Sigmoid colon (tissue), 7 donors: Measurements from ENCODE around the gene MAN2A1. TPM values are rescaled to one million over a fixed set of nuclear protein-coding genes. Genes with fewer than 3 reads are reported as not detected.

ENCODE experiments used
- DNase-seq: peaks from one replicate; pipeline ENCODE4 v3.0.0-alpha.2; 2019
- H3K27ac ChIP-seq, 4 donors: fragments of 200-600 bp; sonication (generic); one replicate each; pipeline ENCODE4 v1.5.1; 2016 to 2019; ENCODE audit warnings: mild to moderate bottlenecking in 1 of 4
- H3K27me3 ChIP-seq, 3 donors: fragments of 200-600 bp; sonication (generic); one replicate each; pipeline ENCODE4 v1.5.1; 2019; ENCODE audit warnings: mild to moderate bottlenecking in 1 of 3
- H3K36me3 ChIP-seq, 4 donors: fragments of 200-600 bp; sonication (generic); one replicate each; pipeline ENCODE4 v1.5.1; 2016 to 2019
- H3K4me1 ChIP-seq, 4 donors: fragments of 200-600 bp; sonication (generic); one replicate each; pipeline ENCODE4 v1.5.1; 2017 to 2019
- H3K4me3 ChIP-seq, 4 donors: fragments of 200-600 bp; sonication (generic); one replicate each; pipeline ENCODE4 v1.5.1; 2017 to 2019; ENCODE audit warnings: mild to moderate bottlenecking in 2 of 4, moderate library complexity in 1 of 4
- H3K9me3 ChIP-seq, 4 donors: fragments of 200-600 bp in 3 of 4; sonication (generic) in 3 of 4; one replicate each; pipeline versions ENCODE4 v1.5.1 to v1.6.1; 2013 to 2019
- EP300 ChIP-seq, 4 donors: sonication (generic); formaldehyde crosslinking; IDR thresholded peaks; one replicate each; pipeline ENCODE4 v1.6.1; 2017; ENCODE audit warnings: antibody characterized with exemption in 4 of 4
- POLR2A ChIP-seq, 2 donors: fragments of 450-650 bp; IDR thresholded peaks; one replicate each; pipeline ENCODE4 v1.6.1; 2016; ENCODE audit warnings: antibody characterized with exemption in 2 of 2, mild to moderate bottlenecking in 2 of 2, moderate library complexity in 2 of 2
- POLR2AphosphoS5 ChIP-seq, 4 donors: sonication (generic); formaldehyde crosslinking; IDR thresholded peaks; one replicate each; pipeline ENCODE4 v1.6.1; 2017; ENCODE audit warnings: antibody characterized with exemption in 4 of 4
- WGBS, 2 donors: extraction: QIAGEN DNeasy Blood & Tissue Kit; methylation state at CpG; one replicate each; pipeline ENCODE4 v1.1.7; 2013; 5-methylcytosine and 5-hydroxymethylcytosine counted together
- intact Hi-C: fragments of 100-400 bp; cut with DNase I; formaldehyde crosslinking; loops from one replicate; pipeline ENCODE4 v1.15.1; 2023
- polyA plus RNA-seq, 3 donors: library from polyadenylated mRNA; stranded (reverse); fragments of 200-250 nt; gene quantifications; one replicate each; pipeline ENCODE4 v1.2.3, GENCODE V29; 2013
- total RNA-seq, 4 donors: library from RNA; depleted of rRNA; stranded (reverse); fragments of >200 nt; gene quantifications; one replicate each; pipeline ENCODE4 v1.1.0, GENCODE V29; 2016
- TF ChIP-seq, protein P1 (sequence below), 4 experiments: fragments of 450-650 bp in 3 of 4; fragments of 200-600 bp in 1 of 4; IDR thresholded peaks; one replicate each; pipeline ENCODE4 v1.5.1; 2016 to 2019; ENCODE audit warnings: antibody characterized with exemption in 4 of 4, mild to moderate bottlenecking in 3 of 4, moderate library complexity in 2 of 4
- donor health status: healthy with polysubstance abuse.
- donor health status: Bipolar disorder and iron deficiency.
- donor health status: healthy.

Gene MAN2A1
- total and polyA plus RNA-seq, 7 donors: 3.6 to 58.4 (median 40.2) TPM

- Histone ChIP-seq H3K4me3 (no peak overlapping the region), H3K36me3 (peaks cover 0 to 15% (median 2%) of the 10 kb centered on the region in 4 donors), H3K27me3 (no peaks in the 10 kb centered on the region), H3K9me3 (no peaks in the 10 kb centered on the region), H3K4me1 (no peaks in the 10 kb centered on the region), H3K27ac (no peak overlapping the region)
- TF ChIP-seq POLR2A (IDR thresholded peaks at IDR 0.05) (no peak), POLR2AphosphoS5 (IDR thresholded peaks at IDR 0.05) (no peak), EP300 (IDR thresholded peaks at IDR 0.05) (no peak)
- TF ChIP-seq, protein P1, sequence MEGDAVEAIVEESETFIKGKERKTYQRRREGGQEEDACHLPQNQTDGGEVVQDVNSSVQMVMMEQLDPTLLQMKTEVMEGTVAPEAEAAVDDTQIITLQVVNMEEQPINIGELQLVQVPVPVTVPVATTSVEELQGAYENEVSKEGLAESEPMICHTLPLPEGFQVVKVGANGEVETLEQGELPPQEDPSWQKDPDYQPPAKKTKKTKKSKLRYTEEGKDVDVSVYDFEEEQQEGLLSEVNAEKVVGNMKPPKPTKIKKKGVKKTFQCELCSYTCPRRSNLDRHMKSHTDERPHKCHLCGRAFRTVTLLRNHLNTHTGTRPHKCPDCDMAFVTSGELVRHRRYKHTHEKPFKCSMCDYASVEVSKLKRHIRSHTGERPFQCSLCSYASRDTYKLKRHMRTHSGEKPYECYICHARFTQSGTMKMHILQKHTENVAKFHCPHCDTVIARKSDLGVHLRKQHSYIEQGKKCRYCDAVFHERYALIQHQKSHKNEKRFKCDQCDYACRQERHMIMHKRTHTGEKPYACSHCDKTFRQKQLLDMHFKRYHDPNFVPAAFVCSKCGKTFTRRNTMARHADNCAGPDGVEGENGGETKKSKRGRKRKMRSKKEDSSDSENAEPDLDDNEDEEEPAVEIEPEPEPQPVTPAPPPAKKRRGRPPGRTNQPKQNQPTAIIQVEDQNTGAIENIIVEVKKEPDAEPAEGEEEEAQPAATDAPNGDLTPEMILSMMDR (IDR thresholded peaks at IDR 0.05): no peak
- 90 to 92% methylated on average over 8 of the region's 8 CpGs for WGBS, 2 donors
- no peak for DNase-seq
- intact Hi-C loops: no loop called here
Observed at GRCh38 chr5:109836280-109836679, 146.6 kb downstream of the MAN2A1 start.

DNA sequence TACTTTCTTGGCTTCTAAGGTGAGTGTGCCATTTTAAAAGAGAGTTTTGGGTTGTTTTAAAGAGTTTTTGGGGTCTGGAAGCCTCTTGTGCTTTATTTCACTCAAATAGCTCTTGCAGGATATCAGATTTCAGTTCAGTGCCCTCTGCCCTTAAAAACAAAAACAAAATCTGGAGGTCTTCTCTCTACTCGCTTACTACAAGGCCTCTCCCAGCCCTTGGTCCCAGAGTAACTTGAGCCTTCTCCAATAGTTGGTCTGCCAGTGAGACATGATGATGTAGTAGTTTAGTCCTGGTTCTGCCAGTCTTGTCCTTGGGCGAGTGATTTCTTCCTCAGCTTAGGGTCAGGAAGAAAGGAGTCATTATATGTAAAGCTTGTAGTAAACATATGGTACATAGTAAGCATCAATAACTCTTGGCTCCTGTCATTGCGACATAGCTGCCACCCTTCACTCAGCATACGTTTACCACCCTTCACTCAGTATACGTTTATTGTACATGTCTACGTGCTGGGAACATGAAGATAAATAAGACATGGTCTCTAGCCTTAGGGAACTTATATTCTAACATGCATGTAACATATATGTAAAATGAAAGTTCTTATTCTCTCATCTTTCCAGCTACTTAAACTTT is 147.6 kb downstream of the MAN2A1 start:
- H3K27ac ChIP-seq: no peak overlapping the region
- H3K9me3 ChIP-seq: no peaks in the 10 kb centered on the region
- no peaks in the 10 kb centered on the region for H3K27me3 ChIP-seq
- H3K4me1 ChIP-seq: no peaks in the 10 kb centered on the region
- DNase-seq: no peak
- WGBS, 2 donors: 96 to 97% methylated on average over 6 of the region's 6 CpGs
- intact Hi-C loops: no loop called here
- TF ChIP-seq POLR2AphosphoS5 (IDR thresholded peaks at IDR 0.05) (no peak), EP300 (IDR thresholded peaks at IDR 0.05) (no peak), POLR2A (IDR thresholded peaks at IDR 0.05) (no peak)
- TF ChIP-seq, protein P1 (IDR thresholded peaks at IDR 0.05): no peak
- peaks cover 0 to 23% (median 2%) of the 10 kb centered on the region in 4 donors for H3K36me3 ChIP-seq
- no peak overlapping the region for H3K4me3 ChIP-seq

DNA sequence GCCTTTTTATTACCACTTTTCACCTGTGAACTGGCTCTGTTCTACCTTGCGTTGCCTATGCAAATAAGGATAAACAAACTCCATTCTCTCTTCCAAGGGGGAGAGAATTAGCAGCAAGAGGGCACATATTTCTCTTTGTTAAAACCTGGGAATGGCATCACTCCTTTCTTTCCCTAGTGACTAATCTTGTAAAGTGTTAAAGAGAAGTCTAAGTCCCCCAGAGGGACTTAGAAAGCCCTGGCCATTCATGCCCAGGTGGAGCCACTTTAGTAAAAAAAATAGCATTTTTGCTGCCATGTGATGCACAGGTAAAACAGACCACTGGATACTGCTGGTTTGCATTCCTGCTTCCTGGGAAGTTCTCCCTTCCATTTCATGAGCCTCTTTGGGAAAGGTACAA is 148.4 kb downstream of the MAN2A1 start:
- Histone ChIP-seq H3K27ac (no peak overlapping the region), H3K9me3 (no peaks in the 10 kb centered on the region), H3K4me3 (no peak overlapping the region), H3K4me1 (no peaks in the 10 kb centered on the region), H3K27me3 (no peaks in the 10 kb centered on the region), H3K36me3 (peaks cover 0 to 31% (median 4%) of the 10 kb centered on the region in 4 donors)
- TF ChIP-seq EP300 (IDR thresholded peaks at IDR 0.05) (no peak), POLR2A (IDR thresholded peaks at IDR 0.05) (no peak), POLR2AphosphoS5 (IDR thresholded peaks at IDR 0.05) (no peak)
- TF ChIP-seq, protein P1 (IDR thresholded peaks at IDR 0.05): no peak
- intact Hi-C loops: no loop called here
- no peak for DNase-seq
- WGBS, 2 donors: 96 to 100% methylated on average over 1 of the region's 1 CpG

DNA sequence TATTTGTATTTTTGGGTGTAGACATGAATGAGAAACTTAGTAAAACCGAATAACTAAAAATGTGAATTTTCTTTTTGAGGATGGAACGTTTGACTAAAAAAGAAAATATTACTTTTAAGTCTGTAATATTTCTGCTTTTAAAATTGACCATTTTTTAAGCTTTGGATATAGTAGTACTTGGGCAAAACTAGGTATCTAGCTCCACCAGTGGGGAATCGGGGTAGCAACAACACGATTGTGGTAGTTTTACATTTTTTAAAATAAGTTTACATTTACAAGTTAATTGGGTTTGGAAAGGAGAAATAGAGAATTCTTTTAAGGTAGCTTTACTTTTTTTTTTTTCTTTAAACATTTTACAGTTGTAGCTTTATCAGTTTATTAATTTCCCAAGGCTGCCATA is 154.4 kb downstream of the MAN2A1 start:
- no peak for TF ChIP-seq POLR2AphosphoS5 (IDR thresholded peaks at IDR 0.05)
- TF ChIP-seq POLR2A (IDR thresholded peaks at IDR 0.05): no peak
- TF ChIP-seq EP300 (IDR thresholded peaks at IDR 0.05): no peak
- H3K9me3 ChIP-seq: no peaks in the 10 kb centered on the region
- no peaks in the 10 kb centered on the region for H3K4me1 ChIP-seq
- H3K36me3 ChIP-seq: peaks cover 0 to 55% (median 9%) of the 10 kb centered on the region in 4 donors
- H3K27me3 ChIP-seq: no peaks in the 10 kb centered on the region
- WGBS, 2 donors: 90 to 93% methylated on average over 4 of the region's 4 CpGs
- DNase-seq: no peak
- intact Hi-C loops: no loop called here
- no peak overlapping the region for H3K27ac ChIP-seq
- H3K4me3 ChIP-seq: no peak overlapping the region

DNA sequence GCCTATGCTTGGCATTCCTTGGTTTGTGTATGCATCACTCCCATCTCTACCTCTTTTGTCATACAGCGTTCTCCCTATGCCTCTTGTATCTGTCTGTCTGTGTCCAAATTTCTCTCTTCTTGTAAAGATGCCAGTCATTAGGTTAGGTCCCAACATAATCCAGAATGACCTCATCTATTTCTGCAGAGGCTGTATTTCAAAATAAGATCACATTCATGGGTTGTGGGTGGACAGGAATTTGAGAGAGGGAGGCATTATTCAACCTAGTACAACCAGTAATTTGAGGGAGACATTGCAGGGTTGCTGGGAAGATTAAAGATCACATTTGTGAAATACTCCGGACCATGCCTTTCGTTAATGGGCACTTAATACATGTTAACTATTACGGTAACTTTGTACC is 155.0 kb downstream of the MAN2A1 start:
- Histone ChIP-seq H3K9me3 (no peaks in the 10 kb centered on the region), H3K4me3 (no peak overlapping the region), H3K4me1 (no peaks in the 10 kb centered on the region), H3K36me3 (peaks cover 0 to 61% (median 11%) of the 10 kb centered on the region in 4 donors), H3K27me3 (no peaks in the 10 kb centered on the region), H3K27ac (no peak overlapping the region)
- DNase-seq: no peak
- TF ChIP-seq POLR2A (IDR thresholded peaks at IDR 0.05) (no peak), EP300 (IDR thresholded peaks at IDR 0.05) (no peak), POLR2AphosphoS5 (IDR thresholded peaks at IDR 0.05) (no peak)
- TF ChIP-seq, protein P1 (IDR thresholded peaks at IDR 0.05): no peak
- intact Hi-C loops: no loop called here
- 72 to 74% methylated on average over 4 of the region's 4 CpGs for WGBS, 2 donors
